MM.1S (cell line): ENCODE results near the gene MGME1.

Experiments
- DNase-seq: peaks from one replicate; pipeline ENCODE4 v3.0.0-alpha.2; 2015
- H2AFZ ChIP-seq: fragments of 300-600 bp; sonication (generic); 2 replicates; pipeline ENCODE4 v1.6.0; 2016; ENCODE audit warnings: antibody characterized with exemption, low read length
- H3F3A ChIP-seq: fragments of 300-600 bp; sonication (generic); 2 replicates; pipeline ENCODE4 v1.6.1; 2016; ENCODE audit warnings: mild to moderate bottlenecking, antibody characterized with exemption, low read length, moderate library complexity, mixed read lengths; ENCODE audit not compliant: insufficient read depth
- H3K27ac ChIP-seq: fragments of 300-600 bp; sonication (generic); 2 replicates; pipeline ENCODE4 v1.5.1; 2016; ENCODE audit warnings: mild to moderate bottlenecking, low read length
- H3K27me3 ChIP-seq: fragments of 300-600 bp; sonication (generic); replicated peaks from 2 replicates; pipeline ENCODE4 v1.6.0; 2016; ENCODE audit warnings: low read length; ENCODE audit not compliant: insufficient read depth
- H3K36me3 ChIP-seq: fragments of 300-600 bp; sonication (generic); replicated peaks from 2 replicates; pipeline ENCODE4 v1.6.1; 2016; ENCODE audit warnings: mild to moderate bottlenecking, low read length, mixed read lengths; ENCODE audit not compliant: insufficient read depth
- H3K4me1 ChIP-seq: fragments of 300-600 bp; sonication (generic); 2 replicates; pipeline ENCODE4 v1.6.1; 2016; ENCODE audit warnings: low read length, mixed read lengths
- H3K4me2 ChIP-seq: fragments of 300-600 bp; sonication (generic); 2 replicates; pipeline ENCODE4 v1.6.0; 2016; ENCODE audit warnings: low read depth, low read length
- H3K4me3 ChIP-seq: fragments of 300-600 bp; sonication (generic); 2 replicates; pipeline ENCODE4 v1.5.1; 2016; ENCODE audit warnings: low read length, mixed read lengths
- H3K79me2 ChIP-seq: fragments of 300-600 bp; sonication (generic); 2 replicates; pipeline ENCODE4 v1.6.1; 2016; ENCODE audit warnings: mixed run types, low read length, mixed read lengths
- H3K9ac ChIP-seq: fragments of 300-600 bp; sonication (generic); 2 replicates; pipeline ENCODE4 v1.6.1; 2016; ENCODE audit warnings: low read length, mixed read lengths
- H3K9me2 ChIP-seq: fragments of 300-600 bp; sonication (generic); replicated peaks from 2 replicates; pipeline ENCODE4 v1.6.1; 2016; ENCODE audit warnings: mild to moderate bottlenecking, low read length, mixed read lengths; ENCODE audit not compliant: insufficient read depth
- H3K9me3 ChIP-seq: fragments of 300-600 bp; sonication (generic); replicated peaks from 2 replicates; pipeline ENCODE4 v1.6.1; 2016; ENCODE audit warnings: mild to moderate bottlenecking, low read length, mixed read lengths; ENCODE audit not compliant: insufficient read depth
- H4K20me1 ChIP-seq: fragments of 300-600 bp; sonication (generic); 2 replicates; pipeline ENCODE4 v1.6.1; 2016; ENCODE audit warnings: mild to moderate bottlenecking, low read length, moderate library complexity, mixed read lengths; ENCODE audit not compliant: insufficient read depth
- CTCF ChIP-seq: fragments of 300-600 bp; sonication (generic); IDR thresholded peaks from 2 replicates; pipeline ENCODE4 v1.5.1; 2016; ENCODE audit warnings: antibody characterized with exemption, low read length, mixed read lengths
- EZH2 ChIP-seq: fragments of 300-600 bp; sonication (generic); optimal IDR thresholded peaks from 2 replicates; pipeline ENCODE3; 2017; ENCODE audit warnings: low read depth, mild to moderate bottlenecking, antibody characterized with exemption, low read length, mixed read lengths
- EZH2phosphoT487 ChIP-seq: fragments of 300-600 bp; sonication (generic); IDR thresholded peaks from 2 replicates; pipeline ENCODE4 v1.6.1; 2018; ENCODE audit warnings: antibody characterized with exemption, low read length

Gene MGME1

GRCh38 chr20:17998446-17998845, 29.6 kb downstream of the MGME1 start:
- H3K79me2 ChIP-seq = no peaks in the 10 kb centered on the region
- 0 out of 2 replicates have a peak, but pooled peaks cover 2% of the 10 kb centered on the region for H3F3A ChIP-seq
- H3K9ac ChIP-seq = no peak overlapping the region
- H3K9me3 ChIP-seq = no peaks in the 10 kb centered on the region
- H3K27me3 ChIP-seq = no peaks in the 10 kb centered on the region
- H3K4me2 ChIP-seq = no peak overlapping the region
- H3K27ac ChIP-seq = no peak overlapping the region
- DNase-seq = no peak
- 0 out of 2 replicates have a peak, but pooled peaks cover 3% of the 10 kb centered on the region for H3K4me1 ChIP-seq
- H3K9me2 ChIP-seq = no peaks in the 10 kb centered on the region
- no peaks in the 10 kb centered on the region for H3K36me3 ChIP-seq
- no peak overlapping the region for H2AFZ ChIP-seq
- no peaks in the 10 kb centered on the region for H4K20me1 ChIP-seq
- no peak overlapping the region for H3K4me3 ChIP-seq
- TF ChIP-seq CTCF (no peak), EZH2 (no peak), EZH2phosphoT487 (no peak)

GRCh38 chr20:17999566-17999965, 30.7 kb downstream of the MGME1 start:
- H3K36me3 ChIP-seq = no peaks in the 10 kb centered on the region
- H3K4me3 ChIP-seq = no peak overlapping the region
- H3K27me3 ChIP-seq = no peaks in the 10 kb centered on the region
- peaks cover 11% of the 10 kb centered on the region for H3K4me1 ChIP-seq
- H4K20me1 ChIP-seq = no peaks in the 10 kb centered on the region
- TF ChIP-seq CTCF (no peak), EZH2 (no peak), EZH2phosphoT487 (no peak)
- 0 out of 2 replicates have a peak, but pooled peaks cover 5% of the 10 kb centered on the region for H3F3A ChIP-seq
- H3K9ac ChIP-seq = no peak overlapping the region
- no peak for DNase-seq
- no peaks in the 10 kb centered on the region for H3K79me2 ChIP-seq
- H3K4me2 ChIP-seq = no peak overlapping the region
- H3K9me3 ChIP-seq = no peaks in the 10 kb centered on the region
- H2AFZ ChIP-seq = no peak overlapping the region
- no peaks in the 10 kb centered on the region for H3K9me2 ChIP-seq
- H3K27ac ChIP-seq = no peak overlapping the region

- TF ChIP-seq CTCF (no peak), EZH2 (no peak), EZH2phosphoT487 (no peak)
- no peak overlapping the region for H3K9ac ChIP-seq
- H3K4me1 ChIP-seq = peaks cover 15% of the 10 kb centered on the region
- H3K79me2 ChIP-seq = no peaks in the 10 kb centered on the region
- no peak overlapping the region for H3K4me3 ChIP-seq
- no peak for DNase-seq
- H3K27ac ChIP-seq = no peak overlapping the region
- H4K20me1 ChIP-seq = no peaks in the 10 kb centered on the region
- H3K4me2 ChIP-seq = no peak overlapping the region
- no peak overlapping the region for H2AFZ ChIP-seq
- H3K9me2 ChIP-seq = no peaks in the 10 kb centered on the region
- 0 out of 2 replicates have a peak, but pooled peaks cover 5% of the 10 kb centered on the region for H3F3A ChIP-seq
- H3K27me3 ChIP-seq = no peaks in the 10 kb centered on the region
- no peaks in the 10 kb centered on the region for H3K36me3 ChIP-seq
- H3K9me3 ChIP-seq = no peaks in the 10 kb centered on the region
These were observed 32.5 kb downstream of the MGME1 start for GRCh38 chr20:18001131-18001921.
